HFFc6 (cell line): ENCODE results near the gene PPP1R37. TPM values are rescaled to one million over a fixed set of nuclear protein-coding genes. Genes with fewer than 3 reads are reported as not detected.

Experiments used
- DNase-seq: peaks from one replicate; pipeline ENCODE4 v3.0.0-alpha.2; 2018
- H3K27ac Mint-ChIP-seq: 2 replicates; pipeline ENCODE4 v1.8.0; 2020; ENCODE audit warnings: mild to moderate bottlenecking, mixed read lengths
- H3K27me3 Mint-ChIP-seq: 2 replicates; pipeline ENCODE4 v1.8.0; 2021; ENCODE audit warnings: mild to moderate bottlenecking, moderate library complexity, mixed read lengths; ENCODE audit not compliant: insufficient read depth
- H3K36me3 Mint-ChIP-seq: 2 replicates; pipeline ENCODE4 v1.8.0; 2021; ENCODE audit warnings: low read depth, mixed read lengths
- H3K4me1 Mint-ChIP-seq: 2 replicates; pipeline ENCODE4 v1.8.0; 2020; ENCODE audit warnings: low read depth, mixed read lengths
- H3K4me3 Mint-ChIP-seq: 2 replicates; pipeline ENCODE4 v1.8.0; 2020; ENCODE audit warnings: mild to moderate bottlenecking, moderate library complexity, mixed read lengths
- H3K9me3 Mint-ChIP-seq: 2 replicates; pipeline ENCODE4 v1.8.0; 2020; ENCODE audit warnings: mild to moderate bottlenecking, mixed read lengths
- total RNA-seq, 6 experiments: library from RNA; stranded (reverse); fragmentation: NEBNext Ultra II Directional; extraction: Animal tissue kit (Norgen Biotek cat#: 25700); gene quantifications; 2 replicates in 1 of 6; 3 replicates in 5 of 6; pipeline ENCODE4 v1.2.3, GENCODE V29; 2021
- TF ChIP-seq, protein P1 (sequence below): fragments of 200-600 bp; sonication (generic); IDR thresholded peaks from 2 replicates; pipeline ENCODE4 v1.5.0; 2021; ENCODE audit warnings: antibody characterized with exemption, mild to moderate bottlenecking

The PPP1R37 gene
- total RNA-seq, 6 experiments from 2014 or later = 20.4 to 27.4 (median 21.6) TPM

DNA sequence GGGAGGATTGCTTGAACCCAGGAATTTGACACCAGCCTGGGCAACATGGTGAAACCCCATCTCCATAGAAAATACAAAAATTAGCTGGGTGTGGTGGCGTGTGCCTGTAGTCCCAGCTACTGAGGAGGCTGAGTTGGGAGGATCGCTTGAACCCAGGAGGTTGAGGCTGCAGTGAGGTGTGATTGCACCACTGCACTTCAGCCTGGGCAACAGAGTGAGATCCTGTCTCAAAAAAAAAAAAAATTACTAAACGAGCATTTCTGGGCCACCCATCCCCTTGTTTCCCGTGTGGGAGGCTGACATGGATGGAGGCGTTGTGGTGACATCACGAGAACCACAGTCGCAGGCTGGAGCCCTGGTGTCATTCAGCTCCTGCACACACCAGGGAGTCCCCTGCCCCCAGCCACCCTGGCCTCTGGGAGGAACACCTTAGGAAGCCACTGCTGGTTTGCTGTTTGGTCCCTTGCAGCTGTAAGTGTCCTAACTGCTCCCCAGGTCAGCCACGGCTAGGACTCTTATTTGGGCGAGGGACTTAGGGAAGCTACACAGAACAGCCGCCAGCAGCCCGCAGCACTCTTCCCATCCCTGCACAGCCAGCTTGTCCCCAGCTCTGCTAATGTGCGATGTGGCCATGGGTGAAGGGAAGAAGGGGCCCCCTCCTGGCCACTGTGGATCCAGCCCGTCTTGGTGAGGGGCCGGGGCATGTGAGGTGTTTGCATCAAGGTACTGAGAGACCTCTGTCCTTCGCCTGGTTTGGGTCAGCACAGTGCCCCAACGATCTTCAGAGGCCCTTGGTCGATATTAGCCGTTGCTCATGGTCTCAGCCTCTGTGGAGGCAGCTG is 55.1 kb downstream of the PPP1R37 start:
- no peaks in the 10 kb centered on the region for H3K9me3 Mint-ChIP-seq
- TF ChIP-seq, protein P1, sequence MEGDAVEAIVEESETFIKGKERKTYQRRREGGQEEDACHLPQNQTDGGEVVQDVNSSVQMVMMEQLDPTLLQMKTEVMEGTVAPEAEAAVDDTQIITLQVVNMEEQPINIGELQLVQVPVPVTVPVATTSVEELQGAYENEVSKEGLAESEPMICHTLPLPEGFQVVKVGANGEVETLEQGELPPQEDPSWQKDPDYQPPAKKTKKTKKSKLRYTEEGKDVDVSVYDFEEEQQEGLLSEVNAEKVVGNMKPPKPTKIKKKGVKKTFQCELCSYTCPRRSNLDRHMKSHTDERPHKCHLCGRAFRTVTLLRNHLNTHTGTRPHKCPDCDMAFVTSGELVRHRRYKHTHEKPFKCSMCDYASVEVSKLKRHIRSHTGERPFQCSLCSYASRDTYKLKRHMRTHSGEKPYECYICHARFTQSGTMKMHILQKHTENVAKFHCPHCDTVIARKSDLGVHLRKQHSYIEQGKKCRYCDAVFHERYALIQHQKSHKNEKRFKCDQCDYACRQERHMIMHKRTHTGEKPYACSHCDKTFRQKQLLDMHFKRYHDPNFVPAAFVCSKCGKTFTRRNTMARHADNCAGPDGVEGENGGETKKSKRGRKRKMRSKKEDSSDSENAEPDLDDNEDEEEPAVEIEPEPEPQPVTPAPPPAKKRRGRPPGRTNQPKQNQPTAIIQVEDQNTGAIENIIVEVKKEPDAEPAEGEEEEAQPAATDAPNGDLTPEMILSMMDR = no peak; the same call in 1 of the 2 replicates
- H3K27ac Mint-ChIP-seq = no peak overlapping the region
- H3K36me3 Mint-ChIP-seq = peaks cover 4% of the 10 kb centered on the region; the same call in 1 of the 2 replicates
- DNase-seq = no peak
- H3K4me1 Mint-ChIP-seq = no peaks in the 10 kb centered on the region
- no peak overlapping the region for H3K4me3 Mint-ChIP-seq
- peaks cover 9% of the 10 kb centered on the region for H3K27me3 Mint-ChIP-seq

DNA sequence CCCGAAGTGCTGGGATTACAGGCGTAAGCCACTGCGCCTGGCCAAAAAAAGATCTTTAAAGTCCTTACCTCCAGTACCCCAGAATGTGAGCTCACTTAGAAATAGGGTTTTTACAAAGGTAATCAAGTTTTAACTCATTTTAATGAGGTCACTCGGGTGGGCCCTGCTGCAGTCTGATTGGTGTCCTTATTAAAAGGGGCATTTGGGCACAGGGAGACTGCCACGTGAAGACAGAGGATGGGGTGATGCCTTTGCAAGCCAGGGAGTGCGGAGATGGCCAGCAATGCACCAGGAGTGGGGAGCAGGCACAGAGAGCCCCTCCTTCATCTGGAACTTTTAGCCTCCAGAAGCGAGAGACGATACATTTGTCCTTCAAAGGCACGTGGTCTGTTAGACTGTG is 56.1 kb downstream of the PPP1R37 start:
- DNase-seq = no peak
- peaks cover 8% of the 10 kb centered on the region for H3K27me3 Mint-ChIP-seq
- TF ChIP-seq, protein P1 = no peak
- H3K27ac Mint-ChIP-seq = no peak overlapping the region
- peaks cover 4% of the 10 kb centered on the region; the same call in 1 of the 2 replicates for H3K36me3 Mint-ChIP-seq
- peaks cover 6% of the 10 kb centered on the region for H3K4me1 Mint-ChIP-seq
- H3K9me3 Mint-ChIP-seq = no peaks in the 10 kb centered on the region
- no peak overlapping the region for H3K4me3 Mint-ChIP-seq

DNA sequence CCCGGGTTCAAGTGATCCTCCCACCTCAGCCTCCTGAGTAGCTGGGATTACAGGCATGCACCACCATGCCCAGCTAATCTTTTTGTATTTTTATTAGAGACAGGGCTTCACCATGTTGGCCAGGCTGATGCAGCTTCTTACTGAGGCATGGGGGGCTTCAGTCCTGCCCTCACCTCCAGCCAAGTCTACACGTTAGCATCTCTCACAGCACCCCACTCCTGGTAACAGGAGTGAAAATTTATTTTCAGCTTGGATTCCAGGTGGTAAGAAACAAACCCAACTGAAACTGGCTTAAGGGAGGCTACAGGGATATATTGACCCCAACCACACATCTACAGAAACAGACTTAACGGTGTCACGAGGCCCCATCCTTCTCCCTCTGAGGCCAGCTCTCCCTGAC is 57.2 kb downstream of the PPP1R37 start:
- DNase-seq = no peak
- TF ChIP-seq, protein P1 = no peak
- no peak overlapping the region for H3K4me3 Mint-ChIP-seq
- peaks cover 4% of the 10 kb centered on the region; the same call in 1 of the 2 replicates for H3K36me3 Mint-ChIP-seq
- H3K9me3 Mint-ChIP-seq = no peaks in the 10 kb centered on the region
- H3K27ac Mint-ChIP-seq = no peak overlapping the region
- H3K27me3 Mint-ChIP-seq = peaks cover 12% of the 10 kb centered on the region
- peaks cover 11% of the 10 kb centered on the region for H3K4me1 Mint-ChIP-seq

DNA sequence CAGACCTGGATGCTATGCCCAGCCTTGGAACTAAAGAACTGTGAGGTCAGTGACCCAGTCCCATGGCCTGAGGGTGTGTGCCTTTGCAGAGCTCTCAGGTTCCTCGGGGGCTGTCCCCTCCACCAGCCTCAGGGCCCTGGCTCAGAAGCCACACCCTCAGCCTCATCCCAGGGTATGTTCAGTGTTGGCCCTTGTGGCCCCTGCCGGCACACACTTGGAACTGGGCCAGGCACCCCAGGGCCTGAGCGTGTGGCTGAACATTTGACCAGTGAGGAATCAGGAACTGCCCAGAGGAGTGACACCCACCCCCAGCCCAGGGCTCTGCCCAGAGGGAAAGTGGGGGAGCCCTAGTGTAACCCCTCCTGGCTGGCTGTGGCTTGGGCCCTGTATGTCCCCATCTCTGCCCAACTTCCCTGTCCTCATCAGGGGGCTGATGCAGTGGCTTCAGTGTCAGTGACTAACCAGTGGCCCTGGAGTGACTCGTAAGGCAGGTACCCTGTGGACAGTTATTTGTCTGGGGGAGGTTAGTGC is 57.8 kb downstream of the PPP1R37 start:
- H3K27ac Mint-ChIP-seq = no peak overlapping the region
- H3K4me1 Mint-ChIP-seq = peaks cover 11% of the 10 kb centered on the region
- no peak for DNase-seq
- peaks cover 4% of the 10 kb centered on the region; the same call in 1 of the 2 replicates for H3K36me3 Mint-ChIP-seq
- peaks cover 12% of the 10 kb centered on the region for H3K27me3 Mint-ChIP-seq
- TF ChIP-seq, protein P1 = no peak
- H3K9me3 Mint-ChIP-seq = no peaks in the 10 kb centered on the region
- no peak overlapping the region for H3K4me3 Mint-ChIP-seq

DNA sequence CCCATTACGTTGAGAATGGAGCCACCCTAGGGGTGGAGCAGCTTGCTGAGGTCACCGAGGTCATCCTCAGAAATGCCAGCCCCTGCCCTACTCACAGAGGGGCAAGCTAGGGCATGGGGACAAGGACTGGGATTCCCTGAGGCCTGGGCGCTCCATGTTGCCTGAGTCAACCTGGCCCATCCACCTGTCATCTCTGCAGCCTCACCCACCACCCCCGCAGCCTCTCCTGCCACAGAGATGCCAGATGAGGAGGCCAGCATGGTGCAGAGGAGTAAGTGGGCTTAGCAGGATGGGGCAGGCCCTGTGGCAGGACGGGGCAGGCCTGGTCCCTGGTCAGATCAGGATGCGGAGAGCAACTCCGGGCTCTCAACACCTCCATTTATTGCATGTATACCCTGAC is 58.3 kb downstream of the PPP1R37 start:
- no peak overlapping the region for H3K4me3 Mint-ChIP-seq
- peaks cover 11% of the 10 kb centered on the region for H3K4me1 Mint-ChIP-seq
- peaks cover 12% of the 10 kb centered on the region for H3K27me3 Mint-ChIP-seq
- no peaks in the 10 kb centered on the region for H3K9me3 Mint-ChIP-seq
- H3K27ac Mint-ChIP-seq = no peak overlapping the region
- TF ChIP-seq, protein P1 = no peak
- DNase-seq = no peak
- H3K36me3 Mint-ChIP-seq = peaks cover 4% of the 10 kb centered on the region; the same call in 1 of the 2 replicates
